H1 (cell line): ENCODE results near the gene PLAC9.

Source experiments
- BCL11A ChIP-seq, 2 experiments: IDR thresholded peaks; one replicate each; pipeline ENCODE4 v1.6.1; 2011; ENCODE audit warnings: low read depth in 2 of 2, low read length in 2 of 2, mild to moderate bottlenecking in 2 of 2
- CBX8 ChIP-seq: fragments of 300-800, 300-1000 bp; sonication (generic); IDR thresholded peaks from 2 replicates; pipeline ENCODE4 v1.7.1; 2016; ENCODE audit warnings: low read depth, low read length, borderline replicate concordance
- JUN ChIP-seq: IDR thresholded peaks from 2 replicates; pipeline ENCODE4 v1.6.1; 2011; ENCODE audit warnings: low read depth, mild to moderate bottlenecking, improper control_type of control experiment, low read length
- MAFK ChIP-seq: IDR thresholded peaks from 2 replicates; pipeline ENCODE4 v1.6.1; 2012; ENCODE audit warnings: low read depth, mild to moderate bottlenecking, improper control_type of control experiment, low read length
- MAX ChIP-seq: IDR thresholded peaks from 2 replicates; pipeline ENCODE4 v1.6.1; 2012; ENCODE audit warnings: inconsistent platforms
- POLR2A ChIP-seq, 2 experiments: IDR thresholded peaks; 1 replicate in 1 of 2; 2 replicates in 1 of 2; pipeline ENCODE4 v1.6.1; 2011; ENCODE audit warnings: low read depth in 2 of 2, low read length in 2 of 2, mild to moderate bottlenecking in 2 of 2; ENCODE audit errors: control extremely low read depth in 1 of 2
- SIRT6 ChIP-seq: IDR thresholded peaks from one replicate; pipeline ENCODE4 v1.7.1; 2012; ENCODE audit warnings: low read length, inconsistent platforms
- SP2 ChIP-seq: IDR thresholded peaks from 2 replicates; pipeline ENCODE4 v1.6.1; 2012; ENCODE audit warnings: mild to moderate bottlenecking, low read length, inconsistent platforms
- ZNF274 ChIP-seq: IDR thresholded peaks from 2 replicates; pipeline ENCODE4 v1.7.0; 2012; ENCODE audit warnings: low read length, borderline replicate concordance; ENCODE audit errors: extremely low read depth
- TF ChIP-seq, protein P1 (sequence below), 3 experiments: IDR thresholded peaks; 1 replicate in 2 of 3; 2 replicates in 1 of 3; pipeline versions ENCODE4 v1.5.1 to v1.6.1; 2011; ENCODE audit warnings: low read length in 3 of 3, mild to moderate bottlenecking in 3 of 3, inconsistent platforms in 2 of 3, low read depth in 1 of 3, moderate library complexity in 1 of 3; ENCODE audit not compliant: insufficient read depth in 1 of 3; ENCODE audit errors: control extremely low read depth in 1 of 3

DNA sequence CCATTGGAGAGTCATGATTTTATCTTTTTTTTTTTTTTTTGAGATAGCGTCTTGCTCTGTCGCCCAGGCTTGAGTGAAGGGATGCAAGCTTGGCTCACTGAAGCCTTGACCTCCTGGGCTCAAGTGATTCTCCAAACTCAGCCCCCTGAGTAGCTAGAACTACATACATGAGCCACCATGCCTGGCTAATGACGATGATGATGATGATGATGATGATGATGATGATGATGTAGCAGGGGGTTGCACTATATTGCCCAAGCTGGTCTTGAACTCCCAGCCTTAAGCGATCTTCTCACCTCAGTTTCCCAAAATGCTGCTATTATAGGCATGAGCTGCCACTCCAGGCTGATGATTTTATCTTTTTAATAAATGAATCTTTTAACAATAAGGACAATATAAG lies 13.9 kb upstream of the PLAC9 start:
- TF ChIP-seq, protein P1, sequence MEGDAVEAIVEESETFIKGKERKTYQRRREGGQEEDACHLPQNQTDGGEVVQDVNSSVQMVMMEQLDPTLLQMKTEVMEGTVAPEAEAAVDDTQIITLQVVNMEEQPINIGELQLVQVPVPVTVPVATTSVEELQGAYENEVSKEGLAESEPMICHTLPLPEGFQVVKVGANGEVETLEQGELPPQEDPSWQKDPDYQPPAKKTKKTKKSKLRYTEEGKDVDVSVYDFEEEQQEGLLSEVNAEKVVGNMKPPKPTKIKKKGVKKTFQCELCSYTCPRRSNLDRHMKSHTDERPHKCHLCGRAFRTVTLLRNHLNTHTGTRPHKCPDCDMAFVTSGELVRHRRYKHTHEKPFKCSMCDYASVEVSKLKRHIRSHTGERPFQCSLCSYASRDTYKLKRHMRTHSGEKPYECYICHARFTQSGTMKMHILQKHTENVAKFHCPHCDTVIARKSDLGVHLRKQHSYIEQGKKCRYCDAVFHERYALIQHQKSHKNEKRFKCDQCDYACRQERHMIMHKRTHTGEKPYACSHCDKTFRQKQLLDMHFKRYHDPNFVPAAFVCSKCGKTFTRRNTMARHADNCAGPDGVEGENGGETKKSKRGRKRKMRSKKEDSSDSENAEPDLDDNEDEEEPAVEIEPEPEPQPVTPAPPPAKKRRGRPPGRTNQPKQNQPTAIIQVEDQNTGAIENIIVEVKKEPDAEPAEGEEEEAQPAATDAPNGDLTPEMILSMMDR (IDR thresholded peaks at IDR 0.05; ENCODE audit: control extremely low read depth in 1 of 3, insufficient read depth in 1 of 3, low read depth in 1 of 3, low read length in 3 of 3) = no peak
- TF ChIP-seq SIRT6 = no peak
- no peak for TF ChIP-seq SP2
- TF ChIP-seq BCL11A (IDR thresholded peaks at IDR 0.05; ENCODE audit: low read depth in 2 of 2, low read length in 2 of 2) = no peak
- TF ChIP-seq MAFK = no peak
- TF ChIP-seq POLR2A (IDR thresholded peaks at IDR 0.05; ENCODE audit: control extremely low read depth in 1 of 2, low read depth in 2 of 2, low read length in 2 of 2) = no peak
- TF ChIP-seq JUN = no peak
- TF ChIP-seq MAX = no peak
- TF ChIP-seq ZNF274 = no peak
- TF ChIP-seq CBX8 = no peak
